Endodermal cell (in vitro differentiated cells): Measurements from ENCODE around the gene PAX5. TPM values are rescaled to one million over a fixed set of nuclear protein-coding genes. Genes with fewer than 3 reads are reported as not detected.

Source experiments
- DNase-seq: peaks from one replicate; pipeline ENCODE4 v3.0.0-alpha.2; 2017
- H3K27ac ChIP-seq: 2 replicates; pipeline ENCODE4 v1.5.1; 2013; ENCODE audit warnings: mild to moderate bottlenecking, low read depth, low read length, moderate library complexity
- H3K27me3 ChIP-seq: 2 replicates; pipeline ENCODE4 v1.6.1; 2013; ENCODE audit warnings: mild to moderate bottlenecking, low read length, moderate library complexity; ENCODE audit not compliant: insufficient read depth, control insufficient read depth, poor library complexity, severe bottlenecking
- H3K36me3 ChIP-seq: 2 replicates; pipeline ENCODE4 v1.7.0; 2013; ENCODE audit warnings: mild to moderate bottlenecking, low read length, moderate library complexity; ENCODE audit not compliant: control insufficient read depth, insufficient read depth
- H3K4me1 ChIP-seq: one replicate; pipeline ENCODE4 v1.7.0; 2013; ENCODE audit warnings: low read length; ENCODE audit not compliant: control insufficient read depth, insufficient read depth
- H3K4me3 ChIP-seq: 2 replicates; pipeline ENCODE4 v1.5.1; 2013; ENCODE audit warnings: mild to moderate bottlenecking, low read length, moderate library complexity
- H3K9ac ChIP-seq: 2 replicates; pipeline ENCODE4 v1.6.1; 2013; ENCODE audit warnings: mild to moderate bottlenecking, low read length, moderate library complexity; ENCODE audit not compliant: poor library complexity, severe bottlenecking; ENCODE audit errors: extremely low read depth
- H3K9me3 ChIP-seq: 2 replicates; pipeline ENCODE4 v1.6.1; 2013; ENCODE audit warnings: mild to moderate bottlenecking, low read length, moderate library complexity; ENCODE audit not compliant: control insufficient read depth
- H3K27ac Mint-ChIP-seq: 2 replicates; pipeline ENCODE4 v1.8.0; 2020; ENCODE audit warnings: mixed read lengths
- H3K27me3 Mint-ChIP-seq: 2 replicates; pipeline ENCODE4 v1.8.0; 2021; ENCODE audit warnings: mild to moderate bottlenecking, mixed read lengths; ENCODE audit not compliant: insufficient read depth
- H3K36me3 Mint-ChIP-seq: 2 replicates; pipeline ENCODE4 v1.8.0; 2020; ENCODE audit warnings: low read depth, mixed read lengths
- H3K4me1 Mint-ChIP-seq: 2 replicates; pipeline ENCODE4 v1.8.0; 2020; ENCODE audit warnings: mixed read lengths
- H3K4me3 Mint-ChIP-seq: 2 replicates; pipeline ENCODE4 v1.8.0; 2020; ENCODE audit warnings: mild to moderate bottlenecking, moderate library complexity, mixed read lengths
- H3K9me3 Mint-ChIP-seq: 2 replicates; pipeline ENCODE4 v1.8.0; 2020; ENCODE audit warnings: mild to moderate bottlenecking, mixed read lengths
- CTCF ChIP-seq: fragments of 200-600 bp; sonication (generic); conservative IDR thresholded peaks from 2 replicates; pipeline ENCODE4 v1.5.0; 2021; ENCODE audit warnings: antibody characterized with exemption, mild to moderate bottlenecking
- WGBS, 2 experiments: methylation state at CpG; one replicate each; pipeline versions ENCODE4 v1.1.5 to v1.1.7; 2013; ENCODE audit warnings: missing lambda C conversion rate in 2 of 2, mixed read lengths in 1 of 2; ENCODE audit not compliant: insufficient coverage in 1 of 2, insufficient read length in 1 of 2; 5-methylcytosine and 5-hydroxymethylcytosine counted together
- total RNA-seq, 2 donors: library from RNA; stranded (reverse); fragmentation: NEBNext Ultra II Directional in 1 of 2; extraction: Animal tissue kit (Norgen Biotek cat#: 25700) in 1 of 2; gene quantifications; 2 replicates in 1 of 2; 3 replicates in 1 of 2; pipeline ENCODE4 v1.2.1, GENCODE V29; 2021

PAX5 gene
- total RNA-seq, 2 donors from 2014 or later, result 0.15 TPM; not detected in 1

DNA sequence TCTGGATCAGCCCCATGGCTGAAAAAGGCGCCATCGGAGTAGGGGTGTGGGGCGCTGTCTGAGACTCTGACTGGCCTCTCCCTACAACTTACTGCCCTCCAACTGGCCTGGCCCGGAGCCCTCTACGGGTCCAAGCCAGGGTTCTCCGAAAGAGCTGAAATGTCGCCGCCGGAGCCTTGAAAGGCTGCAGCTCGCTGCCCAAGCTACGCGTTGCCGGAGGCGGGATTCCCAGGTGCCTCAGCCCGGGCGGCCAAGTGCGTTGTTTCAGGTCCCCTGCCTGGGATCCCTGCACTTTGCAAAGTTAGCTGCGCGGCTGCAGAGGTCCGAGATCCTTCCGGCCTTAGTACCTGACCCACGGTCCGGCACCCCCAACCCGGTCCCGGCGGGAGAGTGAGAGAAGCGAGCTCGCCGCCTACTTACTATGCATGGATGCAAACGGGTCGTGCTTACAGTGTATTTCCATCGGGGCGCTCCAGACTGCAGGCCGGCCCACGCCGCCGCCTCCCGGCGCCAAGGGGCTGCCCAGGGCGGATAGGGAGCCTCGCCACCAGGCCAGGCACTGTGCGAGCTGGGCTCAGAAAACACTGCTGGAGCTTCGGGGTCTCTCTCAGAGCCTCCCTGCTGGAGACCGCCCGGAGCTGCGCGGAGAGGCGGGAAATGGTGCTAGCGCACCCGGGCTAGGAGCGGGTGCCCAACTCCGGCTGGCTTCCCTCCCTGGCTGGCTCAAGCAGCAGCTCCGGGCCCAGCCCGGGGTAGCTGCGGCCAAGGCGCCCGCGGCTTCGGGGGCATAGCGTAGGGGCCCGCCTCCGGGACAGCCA, 7.7 kb downstream of the PAX5 start:
- WGBS, 2 experiments, result 1 to 2% methylated on average over 32 to 62 of the region's 62 CpGs
- Mint-ChIP-seq H3K36me3 (no peaks in the 10 kb centered on the region), H3K4me3 (peak overlapping the region; percentile 52), H3K9me3 (peaks cover 2% of the 10 kb centered on the region), H3K4me1 (peaks cover 22% of the 10 kb centered on the region), H3K27me3 (peaks cover 99% of the 10 kb centered on the region), H3K27ac (no peak overlapping the region)
- peak; percentile 33 for TF ChIP-seq CTCF
- H3K9ac ChIP-seq, result no peak overlapping the region
- H3K27me3 ChIP-seq, result peaks cover 98% of the 10 kb centered on the region
- H3K9me3 ChIP-seq, result no peaks in the 10 kb centered on the region
- DNase-seq, result peak; percentile 75
- no peak overlapping the region for H3K27ac ChIP-seq
- peak overlapping the region; percentile 60 for H3K4me3 ChIP-seq
- no peaks in the 10 kb centered on the region for H3K36me3 ChIP-seq
- peaks cover 15% of the 10 kb centered on the region for H3K4me1 ChIP-seq

DNA sequence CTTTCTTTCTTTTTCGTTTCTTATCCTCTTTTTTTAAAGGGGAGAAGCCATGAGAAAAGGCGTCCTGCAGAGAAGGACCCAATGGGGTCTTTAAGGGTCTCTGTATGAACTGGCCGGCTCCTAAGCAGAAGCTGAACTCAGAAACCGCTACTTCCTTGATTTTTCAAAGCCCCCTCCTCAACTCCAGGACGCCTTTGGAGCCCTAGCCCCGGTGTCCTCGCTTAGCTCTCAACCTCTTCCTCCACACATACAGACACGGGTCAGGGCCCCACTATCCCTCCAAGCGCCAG, 8.3 kb downstream of the PAX5 start:
- H3K4me1 Mint-ChIP-seq, result peaks cover 22% of the 10 kb centered on the region
- H3K9me3 Mint-ChIP-seq, result peaks cover 2% of the 10 kb centered on the region
- 0 to 4% methylated on average over 2 to 9 of the region's 9 CpGs for WGBS, 2 experiments
- H3K27ac ChIP-seq, result no peak overlapping the region
- peak overlapping the region; percentile 52 for H3K4me3 Mint-ChIP-seq
- peak overlapping the region; percentile 60 for H3K4me3 ChIP-seq
- H3K9ac ChIP-seq, result no peak overlapping the region
- H3K27me3 ChIP-seq, result peaks cover 98% of the 10 kb centered on the region
- no peak for TF ChIP-seq CTCF
- DNase-seq, result no peak
- H3K27ac Mint-ChIP-seq, result no peak overlapping the region
- H3K4me1 ChIP-seq, result peaks cover 15% of the 10 kb centered on the region
- peaks cover 99% of the 10 kb centered on the region for H3K27me3 Mint-ChIP-seq
- no peaks in the 10 kb centered on the region for H3K36me3 ChIP-seq
- no peaks in the 10 kb centered on the region for H3K9me3 ChIP-seq
- H3K36me3 Mint-ChIP-seq, result no peaks in the 10 kb centered on the region

DNA sequence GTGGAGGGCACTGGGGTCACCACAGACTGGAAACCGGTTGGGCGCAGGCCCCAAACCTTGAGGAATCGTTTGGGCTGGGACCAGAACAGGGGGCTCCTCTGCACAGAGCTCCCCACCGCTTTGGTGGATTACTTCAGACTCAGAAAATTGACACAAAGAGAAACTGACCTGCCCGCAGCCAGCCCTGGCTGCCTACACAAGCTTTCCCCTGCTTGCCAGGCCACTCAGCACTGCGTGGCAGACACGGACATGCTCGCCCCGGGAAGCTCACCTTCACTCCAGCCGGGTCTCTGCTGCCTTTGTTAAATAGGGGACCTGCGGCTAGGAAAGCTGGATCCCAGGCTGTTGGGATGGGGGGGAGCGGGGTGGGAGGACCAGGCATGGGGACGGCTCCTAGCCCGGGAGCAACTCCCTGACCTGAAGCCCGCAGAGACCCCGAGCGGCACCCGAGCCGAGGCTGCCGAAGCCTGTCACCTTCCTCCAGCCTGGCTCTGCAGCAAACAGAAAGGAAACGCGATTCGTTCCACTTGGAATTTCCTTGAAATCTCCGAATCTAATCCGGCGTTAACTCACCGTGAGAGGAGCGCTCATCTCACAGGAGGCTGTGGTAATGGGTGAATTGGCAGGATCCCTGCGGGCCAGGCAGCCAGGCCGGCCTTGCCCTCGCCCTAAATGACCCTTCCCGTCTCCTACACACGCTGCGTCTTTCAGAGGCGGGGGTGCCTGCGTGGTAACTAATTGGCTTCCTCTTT, 8.8 kb downstream of the PAX5 start:
- 14 to 18% methylated on average over 24 to 36 of the region's 36 CpGs for WGBS, 2 experiments
- DNase-seq, result peak; percentile 68
- Histone ChIP-seq H3K36me3 (no peaks in the 10 kb centered on the region), H3K9ac (no peak overlapping the region), H3K27ac (no peak overlapping the region), H3K4me1 (peaks cover 15% of the 10 kb centered on the region), H3K27me3 (peaks cover 98% of the 10 kb centered on the region), H3K4me3 (peak overlapping the region; percentile 60), H3K9me3 (no peaks in the 10 kb centered on the region)
- Mint-ChIP-seq H3K27me3 (peaks cover 99% of the 10 kb centered on the region), H3K4me3 (peak overlapping the region; percentile 52), H3K27ac (no peak overlapping the region), H3K36me3 (no peaks in the 10 kb centered on the region), H3K9me3 (peaks cover 2% of the 10 kb centered on the region), H3K4me1 (peaks cover 20% of the 10 kb centered on the region)
- TF ChIP-seq CTCF, result no peak
